GM19467 (cell line): ENCODE results near the gene FARSB.
"Not testable (repeated sequence)": the region's sequence is repeated elsewhere in the genome, so short reads cannot be mapped to it uniquely, and the experiment has no call there.

Source experiments
- ATAC-seq: cut with Tn5 transposase; IDR thresholded peaks from one replicate; pipeline ENCODE4 v1.9.1; 2021; ENCODE audit warnings: mild to moderate bottlenecking, moderate library complexity; ENCODE audit not compliant: unreplicated experiment

The FARSB gene

DNA sequence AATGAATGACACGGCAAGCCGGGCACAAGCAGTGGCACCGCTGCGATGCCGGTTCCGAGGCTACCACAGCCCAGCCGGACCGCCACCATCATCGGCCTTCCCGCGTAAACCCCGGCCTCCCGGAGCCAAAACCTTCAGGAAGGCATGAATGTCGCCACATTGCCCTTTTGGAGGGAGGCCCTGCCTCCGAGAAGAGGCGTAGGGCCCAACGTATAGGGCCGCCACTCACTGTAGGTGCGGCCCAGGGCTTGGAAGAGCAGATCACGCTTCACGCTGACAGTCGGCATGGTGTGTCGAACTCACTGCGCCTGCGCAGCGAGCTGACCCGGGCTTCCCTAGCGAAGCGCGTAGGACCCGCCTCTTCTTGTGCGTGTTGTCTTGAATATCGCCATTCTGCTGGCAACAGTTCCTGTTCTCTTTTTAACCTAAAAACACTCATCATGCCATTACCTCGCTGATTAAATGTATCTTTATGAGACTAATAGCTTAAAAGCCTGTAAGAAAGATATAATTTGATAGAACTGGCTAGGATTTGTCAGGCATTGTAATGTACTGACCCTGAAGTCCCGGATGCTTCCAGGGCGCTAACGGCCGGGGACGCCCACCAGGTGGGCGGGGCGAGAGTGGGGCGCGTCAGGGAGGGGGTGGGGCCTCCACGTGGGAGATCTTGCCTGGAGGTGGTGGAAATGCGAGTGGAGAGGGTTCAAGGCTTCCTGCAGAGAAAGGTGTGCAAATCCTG, at the start of gene FARSB:
Gene FARSB (minus strand): TSS at position 306 of the 739 bp plus-strand sequence. CDS start 19 bp downstream, at position 287.
- ATAC-seq: peak; percentile 91

DNA sequence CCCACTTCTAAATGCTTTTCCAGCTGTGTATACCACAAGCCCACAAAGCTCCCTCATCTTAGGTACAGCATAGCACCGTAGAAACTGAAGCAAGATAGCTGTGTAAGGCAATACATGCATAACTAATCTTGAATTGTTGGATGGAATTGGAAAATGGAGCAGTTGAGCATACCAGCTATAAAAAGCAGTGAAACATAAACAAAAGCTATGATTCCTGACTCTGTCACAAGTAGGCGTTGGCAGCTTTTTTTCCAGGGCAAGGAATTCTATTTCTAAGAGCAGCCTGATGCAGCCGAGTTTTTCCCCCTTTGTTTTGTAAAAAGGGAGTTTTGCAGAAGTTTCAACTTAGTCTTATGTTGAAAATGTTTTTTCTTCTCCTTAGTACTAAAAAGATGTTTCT, 48.0 kb upstream of the FARSB start:
- ATAC-seq: no peak

DNA sequence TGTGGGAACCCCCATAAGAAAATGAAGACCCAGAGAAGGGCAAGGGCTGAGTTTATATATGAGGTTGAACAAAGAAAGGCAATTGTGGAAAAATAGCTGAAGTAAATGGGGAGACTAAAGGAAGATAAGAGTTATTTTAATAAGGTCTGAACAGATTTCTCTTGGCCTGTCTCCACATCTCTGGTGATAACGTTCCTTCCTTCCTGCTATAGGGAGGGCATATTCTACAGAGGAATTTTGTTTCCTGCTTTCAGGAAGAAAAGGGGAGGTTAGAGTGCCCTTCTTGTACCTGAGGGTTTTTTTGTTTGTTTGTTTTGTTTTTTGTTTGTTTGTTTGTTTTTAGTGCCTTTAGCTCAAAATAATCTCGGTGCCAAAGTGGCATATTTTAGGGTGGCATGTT, 47.2 kb upstream of the FARSB start:
- ATAC-seq: no peak

DNA sequence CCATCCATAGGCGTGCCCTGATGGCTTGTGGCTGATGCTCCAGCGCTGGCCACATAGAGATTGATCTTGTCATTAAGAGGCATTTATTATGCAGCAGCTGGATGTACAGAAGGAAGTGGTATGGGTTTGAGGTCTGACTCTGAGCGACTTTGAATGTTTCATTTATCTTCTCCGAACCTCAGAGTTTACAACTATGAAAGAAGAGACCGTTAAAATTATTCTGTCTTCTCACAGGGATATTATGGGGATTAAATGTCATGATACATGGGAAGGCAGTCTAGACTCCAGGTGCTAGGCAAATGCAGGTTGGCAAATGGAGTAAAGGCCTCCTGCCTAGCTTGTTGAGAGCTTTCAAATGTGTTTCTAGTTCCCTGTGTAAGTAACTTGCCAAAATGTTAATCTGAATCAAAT, 45.8 kb upstream of the FARSB start:
- ATAC-seq: no peak

DNA sequence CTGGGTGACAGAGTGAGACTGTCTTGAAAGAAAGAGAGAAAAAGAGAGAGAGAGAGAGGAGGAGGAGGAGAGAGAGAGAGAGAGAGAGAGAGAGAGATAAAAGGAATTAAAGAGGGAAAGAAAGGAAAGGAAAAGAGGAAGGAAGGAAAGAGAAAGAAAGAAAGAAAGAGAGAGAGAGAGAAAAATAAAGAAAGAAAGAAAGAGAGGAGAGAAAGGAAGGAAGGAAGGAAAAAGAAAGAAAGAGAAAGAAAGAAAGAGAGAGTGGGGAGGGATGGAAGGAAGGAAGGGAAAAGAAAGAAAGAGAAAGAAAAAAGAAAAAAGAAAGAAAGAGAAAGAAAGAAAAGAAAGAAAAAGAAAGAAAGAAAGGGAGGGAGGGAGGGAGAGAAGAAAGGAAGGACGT, 45.3 kb upstream of the FARSB start:
- no peak for ATAC-seq

DNA sequence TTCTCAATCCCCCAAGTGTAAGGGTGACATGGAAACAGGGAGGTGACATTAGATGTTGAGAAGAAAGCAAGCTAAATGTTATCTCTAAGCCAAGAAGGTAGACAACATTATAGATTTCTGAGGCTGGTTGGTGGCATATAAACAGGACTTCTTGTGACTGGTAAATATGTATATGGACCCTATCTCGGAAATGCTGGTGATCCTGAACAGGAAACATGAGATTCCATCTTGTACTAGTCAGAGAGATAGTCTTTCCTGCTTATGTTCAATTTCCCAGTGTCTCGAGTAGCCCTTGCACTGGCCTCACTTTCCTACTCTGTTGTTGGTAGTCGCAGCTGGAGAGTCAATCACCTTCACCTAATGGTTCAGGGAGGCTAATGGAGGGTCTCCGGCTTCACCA, 42.4 kb upstream of the FARSB start:
- ATAC-seq: no peak

DNA sequence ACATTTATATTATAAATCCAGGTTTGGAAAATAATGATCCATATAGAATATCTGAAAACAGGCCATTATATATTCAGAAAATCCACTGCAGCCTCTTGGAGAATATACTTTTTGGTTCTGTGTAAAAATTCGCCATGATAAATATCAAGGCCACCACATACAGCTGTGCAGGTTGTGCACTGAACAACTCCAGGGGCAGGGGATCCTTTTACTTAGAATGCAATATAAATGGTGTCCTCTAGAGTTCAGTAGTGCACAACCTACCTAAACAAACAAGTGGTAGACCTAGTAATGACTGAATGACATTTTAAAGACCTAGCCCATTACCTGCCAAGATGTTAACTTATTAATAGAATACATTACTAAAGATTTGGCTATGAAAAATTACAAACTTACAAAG, 37.9 kb upstream of the FARSB start:
- no peak for ATAC-seq

DNA sequence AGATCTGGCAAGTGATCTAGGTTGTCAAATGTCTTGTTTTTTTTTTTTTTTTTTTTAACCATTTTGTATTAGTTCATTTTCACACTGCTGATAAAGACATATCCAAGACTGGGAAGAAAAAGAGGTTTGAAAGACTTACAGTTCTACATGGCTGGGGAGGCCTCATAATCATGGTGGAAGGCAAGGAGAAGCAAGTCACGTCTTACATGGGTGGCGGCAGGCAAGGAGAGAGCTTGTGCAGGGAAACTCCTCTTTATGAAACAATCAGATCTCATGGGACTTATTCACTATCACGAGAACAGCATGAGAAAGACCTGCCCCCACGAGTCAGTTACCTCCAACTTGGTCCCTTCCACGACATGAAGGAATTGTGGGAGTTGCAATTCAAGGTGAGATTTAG, 37.5 kb upstream of the FARSB start:
- not testable (repeated sequence) for ATAC-seq

DNA sequence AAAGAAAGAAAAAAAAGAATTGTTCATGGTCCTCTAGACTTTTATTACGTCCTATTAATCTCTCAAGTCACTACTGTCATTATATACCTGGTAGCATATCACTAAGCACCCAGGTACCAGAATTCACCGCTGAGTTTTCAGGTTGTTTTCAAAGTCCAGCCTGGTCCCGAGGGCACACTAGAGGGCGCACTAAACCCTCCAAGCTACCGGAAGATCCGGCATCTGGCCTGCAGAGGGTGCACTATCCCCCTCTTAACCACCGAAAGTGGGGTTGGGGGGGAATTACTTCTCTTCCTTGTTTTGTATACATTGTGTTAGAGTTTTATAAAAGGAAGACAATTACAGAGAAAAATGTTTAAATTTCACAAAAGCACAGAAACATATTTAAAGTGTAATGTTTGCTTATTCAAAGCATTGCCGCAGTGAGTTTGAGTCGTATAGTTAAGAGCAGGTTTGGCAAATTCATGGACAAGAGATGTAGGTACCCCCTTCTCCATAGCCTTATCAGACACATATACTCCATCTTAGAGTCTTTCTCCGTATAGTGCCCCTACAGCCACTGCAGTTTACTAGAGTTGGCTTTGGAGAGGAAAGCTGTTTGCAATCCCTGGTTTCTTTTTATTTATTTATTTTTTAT, 34.8 kb upstream of the FARSB start:
- ATAC-seq: peak; percentile 95

DNA sequence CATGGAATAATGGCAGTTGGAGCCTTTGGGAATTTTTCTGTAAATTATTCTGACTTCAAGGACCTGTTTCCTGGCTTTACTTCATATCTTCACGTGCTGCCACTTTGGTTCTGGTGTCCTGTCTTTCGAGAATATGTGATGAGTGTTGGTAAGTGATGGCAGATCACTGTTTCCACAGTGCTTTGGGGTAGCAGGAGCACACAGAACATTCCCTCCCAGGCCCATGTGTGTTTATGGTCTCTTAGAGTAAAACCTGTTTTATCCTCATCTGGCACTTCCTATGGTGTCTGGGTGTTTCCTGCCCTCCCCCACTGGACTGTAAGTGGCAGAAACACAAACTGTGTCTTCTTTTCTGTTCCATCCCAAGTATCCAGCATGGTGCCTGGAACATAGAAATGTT, 33.4 kb upstream of the FARSB start:
- ATAC-seq: no peak

DNA sequence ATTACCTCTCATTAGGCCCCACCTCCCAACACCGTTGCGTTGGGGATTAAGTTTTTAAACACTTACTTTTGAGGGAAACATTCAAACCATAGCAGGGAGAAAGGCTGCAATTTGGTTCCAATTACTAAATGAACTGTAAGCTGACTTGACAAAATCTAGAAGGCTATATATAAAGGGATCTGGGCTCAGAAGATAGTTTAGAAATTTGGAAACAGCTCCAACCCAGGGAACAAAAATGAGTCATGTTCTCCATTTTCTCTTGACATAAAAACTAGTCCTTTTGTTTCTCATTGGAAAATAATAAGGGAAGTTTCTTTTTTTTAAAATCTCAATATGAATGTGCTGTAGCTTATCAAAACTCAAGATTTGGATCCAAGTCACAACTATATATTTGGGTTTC, 33.0 kb upstream of the FARSB start:
- no peak for ATAC-seq

DNA sequence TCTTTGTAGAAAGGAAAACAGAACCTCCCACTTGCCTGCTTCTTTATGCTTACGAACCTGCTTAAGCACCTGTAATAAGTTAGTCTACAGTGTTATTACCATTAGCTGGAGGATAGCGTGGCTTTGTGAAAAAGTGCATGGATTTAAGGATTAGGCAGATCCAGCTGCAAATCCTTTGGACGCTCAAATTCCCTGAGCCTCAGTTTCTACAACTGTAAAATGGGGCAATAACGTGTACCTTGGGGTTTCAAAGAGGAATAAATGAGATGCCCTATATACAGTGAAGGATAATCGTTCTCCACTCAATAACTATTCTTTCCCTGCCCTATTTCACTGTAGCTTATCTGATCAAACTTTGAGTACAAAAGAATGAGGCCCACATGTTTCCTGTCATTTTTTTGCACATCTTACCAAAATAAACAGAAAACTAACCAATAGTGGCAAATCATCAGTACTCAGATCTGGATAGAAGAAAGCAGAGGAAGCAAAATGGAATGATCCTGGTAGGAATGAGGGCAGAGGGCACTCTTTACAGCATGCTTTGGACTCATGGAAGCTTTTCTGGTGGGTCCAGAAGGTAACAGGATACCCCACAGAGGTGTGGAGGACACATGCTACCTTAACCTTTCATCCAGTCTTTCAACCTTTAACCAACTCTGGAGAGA, 30.3 kb upstream of the FARSB start:
- ATAC-seq: no peak

DNA sequence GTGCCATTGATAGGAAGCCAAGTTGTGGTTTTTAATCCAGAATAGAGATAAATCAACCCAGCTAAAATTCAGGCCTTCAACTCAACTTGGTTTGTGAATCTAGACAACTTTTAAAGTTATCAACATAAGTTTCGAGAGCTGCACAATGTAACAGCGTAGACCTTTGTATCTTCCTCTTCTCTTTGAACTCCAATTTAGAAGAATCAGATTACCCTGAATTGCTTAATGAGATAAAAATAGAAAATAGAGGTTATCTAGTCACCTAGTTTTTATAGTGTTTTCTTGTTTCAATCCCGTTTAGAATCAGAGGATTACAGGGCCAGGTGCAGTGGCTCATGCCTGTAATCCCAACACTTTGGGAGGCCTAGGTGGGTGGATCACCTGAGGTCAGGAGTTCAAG, 27.9 kb upstream of the FARSB start:
- no peak for ATAC-seq

DNA sequence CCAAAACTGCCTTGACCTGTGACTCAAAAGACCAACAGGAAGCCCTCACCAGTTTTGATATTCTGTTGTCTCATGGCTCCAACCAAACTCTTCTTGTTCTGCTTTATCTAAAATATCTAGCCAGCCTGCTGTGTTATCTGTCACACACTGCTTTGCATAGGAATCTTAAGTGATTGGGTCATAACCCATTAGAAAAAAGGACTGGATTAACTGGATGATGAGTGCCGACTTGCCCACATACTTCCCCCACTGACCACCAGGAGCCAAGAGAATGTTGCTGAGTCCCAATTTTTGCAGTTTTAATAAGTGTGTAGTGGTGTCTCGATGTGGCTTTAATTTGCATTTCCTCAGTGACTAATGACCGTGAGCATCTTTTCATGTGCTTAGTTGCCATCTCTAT, 22.1 kb upstream of the FARSB start:
- no peak for ATAC-seq

DNA sequence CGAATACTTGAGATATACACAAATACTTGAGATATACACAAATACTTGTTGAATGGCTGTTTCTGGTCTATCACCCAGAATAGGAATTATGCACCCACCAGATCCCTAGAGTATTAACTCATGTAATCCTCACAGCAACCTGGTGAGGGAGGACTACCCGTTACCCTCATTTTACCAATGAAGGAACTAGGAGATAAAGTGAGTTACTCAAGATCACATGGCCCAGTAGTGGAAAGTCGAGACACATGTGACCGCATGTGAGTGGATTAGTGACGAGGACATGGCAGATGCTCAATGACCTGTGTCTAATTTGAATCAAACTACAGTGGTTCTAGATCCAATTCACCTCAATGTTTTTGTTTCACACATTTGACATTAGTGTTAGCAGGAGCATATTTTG, 18.0 kb upstream of the FARSB start:
- no peak for ATAC-seq

DNA sequence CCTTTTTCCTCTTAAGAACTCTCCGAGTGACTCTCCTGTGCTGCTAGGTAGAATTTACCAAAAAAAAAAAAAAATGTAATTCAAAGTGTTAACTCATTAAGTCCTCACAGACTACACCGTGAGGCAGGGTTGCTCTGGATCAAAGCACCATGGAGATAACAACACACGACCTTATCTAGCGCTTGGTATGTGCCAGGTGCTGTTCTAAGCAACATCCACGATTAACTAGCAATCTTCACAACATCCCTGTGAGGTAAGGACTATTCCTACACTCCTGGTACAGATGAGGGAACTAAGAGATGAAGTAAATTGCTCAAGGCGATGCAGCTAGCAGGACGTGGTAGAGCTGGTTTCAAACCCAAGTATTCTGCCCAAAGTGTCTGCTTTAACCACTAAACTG, 17.4 kb upstream of the FARSB start:
- ATAC-seq: no peak

DNA sequence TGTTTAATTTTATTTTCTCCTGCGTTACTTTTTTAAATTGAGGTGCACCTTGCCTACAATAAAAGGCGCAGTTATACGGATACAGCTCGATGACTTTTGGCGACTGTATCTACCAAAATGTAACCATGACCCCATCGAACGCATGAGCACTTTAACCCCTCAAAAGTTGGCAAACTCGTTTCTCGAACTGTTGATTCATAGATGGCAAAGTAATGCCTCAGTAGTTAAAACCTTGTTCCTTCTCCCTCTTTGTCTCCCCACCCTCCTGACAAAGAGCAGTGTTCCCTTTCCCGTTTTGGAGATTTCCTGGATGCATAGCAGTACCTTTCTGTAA, 16.1 kb upstream of the FARSB start:
- no peak for ATAC-seq

DNA sequence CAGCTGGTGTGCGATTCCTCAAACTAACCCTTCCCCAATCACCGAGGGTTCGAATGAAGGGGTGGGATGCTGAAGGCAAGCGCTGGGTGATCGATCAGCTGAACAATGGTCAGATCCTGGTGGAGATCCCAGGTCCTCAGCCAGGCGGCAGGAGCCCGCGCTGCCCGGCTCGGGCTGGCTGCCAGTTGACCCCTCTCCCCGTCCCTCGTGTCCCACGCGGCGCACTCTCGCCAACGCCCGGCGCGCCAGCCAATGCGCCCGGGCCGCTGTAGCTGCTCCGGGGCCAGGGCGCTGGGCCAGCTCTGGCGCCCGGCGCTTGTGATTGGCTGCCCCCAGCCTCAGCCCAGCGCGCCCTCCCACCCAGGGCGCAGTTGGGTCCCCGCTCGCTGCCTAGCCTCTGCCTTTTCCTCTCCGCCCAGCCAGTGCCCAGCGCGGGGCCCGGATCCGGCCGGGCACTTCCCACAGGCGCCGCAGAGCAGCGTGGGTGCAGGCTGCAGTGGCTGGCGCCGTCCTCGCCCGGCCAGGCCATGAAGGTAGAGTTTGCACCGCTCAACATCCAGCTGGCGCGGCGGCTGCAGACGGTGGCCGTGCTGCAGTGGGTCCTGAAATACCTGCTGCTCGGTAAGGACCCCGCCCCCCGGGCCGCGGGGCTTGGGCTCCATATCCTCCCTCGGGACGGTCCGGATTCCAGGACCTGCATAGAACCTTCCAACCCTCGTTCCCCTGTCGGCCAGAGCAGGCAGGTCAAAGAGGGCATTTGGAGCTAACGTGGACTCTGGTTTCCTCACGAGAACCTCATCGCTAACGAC, 15.6 kb upstream of the FARSB start, which contains the start of gene MOGAT1:
Gene MOGAT1 (plus strand): TSS at position 400 of the 809 bp plus-strand sequence. CDS start 128 bp downstream, at position 528.
- ATAC-seq: no peak

DNA sequence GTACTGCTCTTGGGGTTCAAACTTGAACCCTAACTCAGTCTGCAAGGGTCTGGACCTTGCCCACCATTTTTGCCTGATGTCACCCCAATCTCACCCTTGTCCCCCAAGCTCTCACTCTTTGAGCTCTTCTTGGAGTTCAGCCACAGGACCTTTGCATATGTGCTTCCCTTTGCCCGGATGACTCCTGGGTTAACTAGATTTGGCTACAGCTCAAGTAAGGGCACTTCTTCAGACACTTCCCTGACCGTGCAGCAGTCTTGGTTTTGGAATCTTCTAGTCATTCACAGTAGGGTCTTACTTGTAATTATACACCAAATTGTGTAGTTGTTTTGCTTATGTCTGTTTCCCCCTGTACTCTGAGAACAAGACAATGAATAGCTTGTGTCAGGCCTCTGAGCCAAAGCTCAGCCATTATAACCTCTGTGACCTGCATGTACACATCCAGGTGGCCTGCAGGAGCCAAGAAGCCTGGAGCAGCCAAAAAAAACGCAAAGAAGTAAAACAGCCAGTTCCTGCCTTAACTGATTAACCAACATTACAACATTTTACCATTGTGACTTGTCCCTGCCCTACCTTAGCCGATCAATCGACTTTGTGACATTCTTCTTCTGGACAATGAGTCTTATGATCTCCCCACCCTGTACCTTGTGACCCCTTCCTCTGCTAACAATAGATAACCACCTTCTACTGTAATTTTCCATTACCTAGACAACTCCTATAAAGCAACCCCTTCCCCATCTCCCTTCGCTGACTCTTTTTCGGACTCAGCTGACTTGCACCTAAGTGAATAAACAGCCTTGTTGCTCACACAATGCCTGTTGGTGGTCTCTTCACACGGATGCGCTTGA, 14.5 kb upstream of the FARSB start:
- ATAC-seq: no peak

DNA sequence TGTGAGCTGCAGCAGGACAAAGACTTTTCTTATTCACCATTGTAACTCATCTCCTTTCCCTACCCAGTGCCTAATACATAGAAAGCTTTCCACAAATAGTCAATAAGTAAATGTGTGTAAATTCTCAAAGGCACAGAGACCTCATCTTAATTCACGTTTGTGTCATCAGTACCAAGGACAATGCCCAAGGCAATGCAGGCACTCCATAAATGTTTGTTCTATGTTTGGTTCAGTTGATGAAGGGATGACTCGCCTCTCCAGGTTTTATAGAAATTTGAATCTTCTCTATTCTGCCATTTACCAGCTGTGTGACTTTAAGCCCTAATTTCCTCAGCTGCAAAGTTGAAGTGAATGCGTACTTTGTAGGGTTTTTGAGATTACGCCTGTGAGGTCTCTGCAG, 13.5 kb upstream of the FARSB start:
- no peak for ATAC-seq
